Measurements from ENCODE around the gene HGD. TPM values are rescaled to one million over a fixed set of nuclear protein-coding genes. Genes with fewer than 3 reads are reported as not detected.
"Not testable (repeated sequence)": the region's sequence is repeated elsewhere in the genome, so short reads cannot be mapped to it uniquely, and the experiment has no call there.

Gene HGD
- total RNA-seq, 1 donor from 2014 or later: 1.1 TPM

- DNase-seq (ENCODE audit: extremely low read depth, low read depth, low spot score): no peak
Observed at GRCh38 chr3:120641696-120642246, 40.3 kb downstream of the HGD start.

GRCh38 chr3:120640231-120640630 lies 41.8 kb downstream of the HGD start:
- DNase-seq (ENCODE audit: extremely low read depth, low read depth, low spot score): no peak

DNA sequence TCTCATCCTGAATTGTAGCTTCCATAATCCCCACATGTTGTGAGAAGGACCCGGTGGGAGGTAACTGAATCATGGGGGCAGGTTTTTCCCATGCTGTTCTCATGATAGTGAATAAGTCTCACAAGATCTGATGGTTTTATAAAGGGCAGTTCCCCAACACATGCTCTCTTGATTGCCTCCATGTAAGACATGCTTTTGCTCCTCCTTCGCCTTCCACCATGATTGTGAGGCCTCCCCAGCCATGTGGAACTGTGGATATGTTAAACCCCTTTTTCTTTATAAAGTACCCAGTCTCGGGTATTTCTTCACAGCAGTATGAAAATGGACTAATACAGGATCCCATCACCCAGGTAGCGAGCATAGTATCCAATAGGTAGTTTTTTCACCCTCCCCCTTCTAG lies 43.2 kb downstream of the HGD start:
- not testable (repeated sequence) for DNase-seq (ENCODE audit: extremely low read depth, low read depth, low spot score)

DNA sequence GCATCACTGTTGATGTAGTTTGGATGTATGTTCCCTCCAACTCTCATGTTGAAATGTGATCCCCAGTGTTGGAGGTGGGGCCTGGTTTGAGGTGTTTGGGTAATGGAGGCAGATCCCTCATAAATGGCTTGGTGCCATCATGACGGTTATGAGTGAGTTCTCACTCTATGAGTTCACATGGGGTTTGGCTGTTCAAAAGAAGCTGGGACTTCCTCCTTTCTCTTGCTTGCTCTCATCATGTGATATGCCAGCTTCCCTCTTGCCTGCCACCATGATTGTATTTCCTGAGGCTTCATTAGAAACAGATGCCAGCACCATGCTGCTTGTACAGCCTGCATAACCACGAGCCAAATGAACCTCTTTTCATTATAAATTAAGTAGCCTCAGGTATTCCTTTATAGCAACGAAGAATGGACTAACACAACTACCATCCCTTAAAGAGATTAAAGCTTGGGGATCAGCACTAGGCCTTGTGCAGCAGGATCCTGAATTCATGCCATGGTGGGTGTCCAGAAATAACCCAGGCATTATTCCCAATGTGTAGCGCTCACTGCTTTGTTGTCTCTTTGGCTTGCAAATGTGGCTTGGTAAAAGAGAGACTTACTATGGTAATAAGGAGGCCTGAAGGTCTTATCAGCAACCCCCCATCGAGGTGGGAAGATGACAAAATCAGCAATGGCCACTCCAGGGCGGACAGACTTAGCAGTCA lies 44.0 kb downstream of the HGD start:
- DNase-seq (ENCODE audit: extremely low read depth, low read depth, low spot score): no peak

GRCh38 chr3:120636795-120637401 lies 45.1 kb downstream of the HGD start:
- DNase-seq (ENCODE audit: extremely low read depth, low read depth, low spot score): no peak

DNA sequence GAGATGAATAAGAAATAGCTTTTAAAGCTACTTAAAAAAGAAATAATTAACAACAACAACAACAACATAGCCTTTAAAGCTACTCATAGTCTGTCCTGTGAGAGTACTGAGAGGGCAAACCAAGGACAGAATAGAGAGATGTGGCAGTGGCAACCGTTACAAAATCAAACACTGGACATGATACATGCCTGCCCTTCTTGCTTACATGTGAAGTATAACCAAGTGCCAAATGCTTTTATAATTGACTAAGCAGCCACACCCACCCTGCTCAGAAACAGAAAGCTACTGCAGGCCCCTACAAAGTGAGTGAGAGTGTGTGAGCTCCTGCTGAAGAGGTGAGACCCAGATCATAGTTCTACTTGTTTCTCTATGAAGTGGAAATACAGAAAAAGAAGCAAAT lies 47.5 kb downstream of the HGD start:
- no peak for DNase-seq (ENCODE audit: extremely low read depth, low read depth, low spot score)

DNA sequence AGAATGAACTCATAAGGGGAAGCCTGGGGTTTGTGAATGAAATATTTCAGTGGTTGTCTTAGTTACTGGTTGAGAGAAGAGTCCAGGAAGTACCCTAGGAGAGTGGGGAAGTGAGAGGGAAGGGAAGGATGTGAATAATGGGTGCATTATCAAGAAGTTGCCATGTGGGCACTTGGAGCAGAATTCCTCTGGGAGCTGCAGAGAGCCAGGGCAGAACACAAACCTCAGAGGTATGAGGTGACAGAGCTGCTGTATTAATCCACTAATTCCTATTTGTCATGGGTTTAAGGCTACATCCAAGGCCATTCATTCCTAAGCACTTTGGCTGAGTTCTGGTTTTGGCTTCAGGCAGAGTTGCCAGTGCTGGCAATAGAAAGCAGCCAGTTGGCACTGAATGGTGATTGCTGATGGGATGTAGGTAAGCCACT lies 56.9 kb downstream of the HGD start:
- no peak for DNase-seq (ENCODE audit: extremely low read depth, low read depth, low spot score)

GRCh38 chr3:120623727-120624093 lies 58.3 kb downstream of the HGD start:
- no peak for DNase-seq (ENCODE audit: extremely low read depth, low read depth, low spot score)

DNA sequence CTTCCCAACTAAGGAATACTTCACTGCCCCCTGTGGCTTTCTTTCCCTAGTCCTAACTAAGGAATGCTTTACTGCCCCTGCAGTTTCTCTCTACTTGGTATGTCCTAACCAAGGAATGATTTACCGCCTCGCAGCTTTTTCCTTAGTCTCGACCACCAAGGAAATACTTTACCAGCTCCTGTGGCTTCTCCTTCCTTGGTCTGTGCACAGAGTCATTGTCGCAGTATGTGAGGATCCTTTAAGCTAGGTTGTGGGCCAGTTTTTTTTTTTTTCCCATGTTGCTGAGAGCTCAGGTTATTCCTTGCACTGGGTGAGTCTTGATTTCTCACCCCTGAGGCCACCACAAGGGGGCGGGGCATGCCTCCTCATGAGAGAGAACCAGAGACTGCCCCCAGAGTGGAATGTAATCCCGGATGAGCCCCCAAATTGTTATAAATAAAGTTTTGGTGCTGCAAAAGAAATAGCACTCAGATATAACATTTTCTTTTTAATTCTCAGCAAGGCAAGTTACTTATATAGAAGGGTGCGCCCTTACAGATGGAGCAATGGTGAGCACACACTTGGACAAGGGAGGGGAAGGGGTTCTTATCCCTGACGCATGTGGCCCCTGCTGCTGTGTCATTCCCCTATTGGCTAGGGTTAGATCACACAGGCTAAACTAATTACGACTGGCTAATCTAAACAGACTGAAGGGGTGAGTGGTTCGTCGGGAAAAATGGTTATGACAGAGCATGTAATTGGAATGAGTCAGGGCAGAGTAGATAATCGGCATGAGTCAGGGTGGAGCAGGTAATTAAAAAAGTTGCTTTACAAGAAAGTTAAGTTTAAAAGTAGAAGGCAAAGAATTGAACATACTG lies 58.9 kb downstream of the HGD start:
- DNase-seq (ENCODE audit: extremely low read depth, low read depth, low spot score): no peak

DNA sequence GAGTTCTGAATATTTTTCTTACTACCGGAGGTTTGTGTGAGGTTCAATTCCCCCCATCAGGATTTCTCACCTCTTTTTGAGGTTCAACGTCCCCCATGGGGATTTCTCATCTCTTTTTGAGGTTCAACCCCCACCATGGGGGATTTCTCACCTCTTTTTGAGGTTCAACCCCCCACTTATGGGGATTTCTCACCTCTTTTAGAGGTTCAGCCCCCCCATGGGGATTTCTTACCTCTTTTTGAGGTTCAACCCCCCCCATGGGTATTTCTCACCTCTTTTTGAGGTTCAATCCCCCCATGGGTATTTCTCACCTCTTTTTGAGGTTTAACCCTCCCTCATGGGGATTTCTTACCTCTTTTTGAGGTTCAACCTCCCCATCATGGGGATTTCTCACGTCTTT lies 59.6 kb downstream of the HGD start:
- DNase-seq (ENCODE audit: extremely low read depth, low read depth, low spot score): no peak

- DNase-seq (ENCODE audit: extremely low read depth, low read depth, low spot score): not testable (repeated sequence)
Observed at GRCh38 chr3:120616745-120617144, 65.3 kb downstream of the HGD start.

- peak; percentile 16 for DNase-seq (ENCODE audit: extremely low read depth, low read depth, low spot score)
Observed at GRCh38 chr3:120615847-120616609, 66.0 kb downstream of the HGD start.

- no peak for DNase-seq (ENCODE audit: extremely low read depth, low read depth, low spot score)
Observed at GRCh38 chr3:120614765-120615164, 67.3 kb downstream of the HGD start.

DNA sequence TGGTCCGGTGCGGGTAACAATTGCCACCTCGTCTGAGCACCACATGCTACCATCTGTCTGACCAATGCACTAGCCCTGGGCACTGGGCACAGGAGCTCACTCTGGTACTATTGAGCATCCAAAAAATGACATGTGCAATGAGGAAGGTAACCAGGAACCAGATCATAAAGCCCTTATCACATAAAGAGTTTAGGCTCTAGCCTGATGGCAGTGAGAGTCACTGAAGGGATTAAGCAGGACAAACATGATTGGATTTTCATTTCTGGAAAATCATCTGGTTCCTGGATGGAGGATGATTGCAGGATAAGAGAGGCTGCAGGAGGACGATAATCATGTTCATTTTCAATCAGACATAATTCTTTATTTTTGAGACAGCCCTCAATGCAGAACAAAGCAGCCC lies 73.5 kb downstream of the HGD start:
- no peak for DNase-seq (ENCODE audit: extremely low read depth, low read depth, low spot score)

DNA sequence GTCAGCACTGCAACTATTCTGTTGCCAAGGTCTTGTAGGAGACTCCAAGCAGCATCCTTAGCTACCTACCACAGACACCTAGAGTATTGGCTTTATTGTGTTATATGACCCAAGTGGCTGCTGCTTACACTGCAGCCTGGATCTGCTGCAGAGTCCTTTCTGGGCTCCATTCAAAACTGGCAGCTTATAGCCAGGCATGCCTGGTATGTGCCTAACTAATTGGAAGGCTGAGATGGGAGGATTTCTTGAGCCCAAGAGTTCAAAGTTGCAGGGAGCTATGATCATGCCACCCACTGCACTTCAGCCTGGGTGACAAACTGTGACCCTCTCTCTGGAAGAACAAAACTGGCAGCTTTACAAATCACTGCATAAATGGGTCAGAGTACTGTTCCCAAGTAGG lies 77.3 kb downstream of the HGD start:
- no peak for DNase-seq (ENCODE audit: extremely low read depth, low read depth, low spot score)

DNA sequence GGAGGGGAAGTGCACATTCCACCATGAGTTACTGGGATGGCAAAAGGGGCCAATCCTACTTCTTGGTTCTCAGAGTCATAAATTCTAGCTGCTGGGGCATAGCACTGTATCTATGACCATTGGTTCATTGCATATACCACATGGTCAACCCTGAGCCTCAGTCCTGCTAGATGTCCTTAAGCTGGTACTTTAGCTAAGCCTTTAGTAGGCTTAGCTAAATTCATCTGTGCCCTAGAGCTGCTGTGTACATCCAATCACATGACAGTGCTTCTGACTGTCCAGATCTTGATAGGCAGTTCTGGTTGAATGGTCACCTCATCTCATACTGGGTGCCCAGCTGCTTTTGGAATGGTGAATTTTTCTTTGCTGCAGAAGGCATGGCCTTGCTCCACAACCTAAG lies 77.7 kb downstream of the HGD start:
- DNase-seq (ENCODE audit: extremely low read depth, low read depth, low spot score): no peak

- no peak for DNase-seq (ENCODE audit: extremely low read depth, low read depth, low spot score)
Observed at GRCh38 chr3:120602682-120603081, 79.4 kb downstream of the HGD start.

GRCh38 chr3:120601554-120601953 lies 80.5 kb downstream of the HGD start:
- DNase-seq (ENCODE audit: extremely low read depth, low read depth, low spot score): no peak

GRCh38 chr3:120599211-120599610 lies 82.8 kb downstream of the HGD start:
- no peak for DNase-seq (ENCODE audit: extremely low read depth, low read depth, low spot score)

- no peak for DNase-seq (ENCODE audit: extremely low read depth, low read depth, low spot score)
Observed at GRCh38 chr3:120597445-120598049, 84.5 kb downstream of the HGD start.

Measured in glomerular endothelial cell (primary cell).